Measurements from ENCODE around the gene JAG2. TPM values are rescaled to one million over a fixed set of nuclear protein-coding genes. Genes with fewer than 3 reads are reported as not detected.

JAG2 gene
- total RNA-seq, 1 experiment from 2014 or later, result 43.7 TPM

- no peaks in the 10 kb centered on the region for H3K4me1 ChIP-seq (ENCODE audit: control insufficient read depth, insufficient read depth, low read length)
- BruUV-seq (replicated peaks), result no TSS peak
- ATAC-seq, result no peak
- ChIA-PET CTCF (no interaction called here), POLR2A (no interaction called here)
- H3K4me3 ChIP-seq (ENCODE audit: low read depth in 2 of 2, low read length in 2 of 2), result no peak overlapping the region
- intact Hi-C loops (cut with micrococcal nuclease; ENCODE audit: unreplicated experiment) (no loop called here), in situ Hi-C loops (cut with HindIII; ENCODE audit: low pct_unique_long_range_greater_than_20kb, low sequenced_read_pairs) (no loop called here)
- no peaks in the 10 kb centered on the region for H3K36me3 ChIP-seq (ENCODE audit: control insufficient read depth, insufficient read depth, low read length)
- no peak for TF ChIP-seq POLR2AphosphoS5 (IDR thresholded peaks at IDR 0.05; ENCODE audit: low read depth, low read length)
- TF ChIP-seq SIN3A (IDR thresholded peaks at IDR 0.05; ENCODE audit: borderline replicate concordance, insufficient read depth, low read depth, low read length), result no peak
- no peak for TF ChIP-seq REST (IDR thresholded peaks at IDR 0.05; ENCODE audit: insufficient read depth in 1 of 2, low read depth in 2 of 2, low read length in 1 of 2)
- TF ChIP-seq TCF7L2 (IDR thresholded peaks at IDR 0.05; ENCODE audit: low read depth, low read length), result no peak
- no peak for TF ChIP-seq CTCF (IDR thresholded peaks at IDR 0.05)
- H3K9me3 ChIP-seq (ENCODE audit: control insufficient read depth, insufficient read depth, low read depth, low read length), result no peaks in the 10 kb centered on the region
- DNase-seq (ENCODE audit: low read depth, low spot score), result no peak
- no peaks in the 10 kb centered on the region for H3K27me3 ChIP-seq (ENCODE audit: control insufficient read depth, insufficient read depth, low read length)
- H3K27ac ChIP-seq (ENCODE audit: low read length), result no peak overlapping the region
Observed at GRCh38 chr14:105102893-105103292, 65.7 kb downstream of the JAG2 start.

GRCh38 chr14:105102361-105102870 lies 66.2 kb downstream of the JAG2 start:
- BruUV-seq (replicated peaks), result no TSS peak
- Histone ChIP-seq H3K9me3 (ENCODE audit: control insufficient read depth, insufficient read depth, low read depth, low read length) (no peaks in the 10 kb centered on the region), H3K4me1 (ENCODE audit: control insufficient read depth, insufficient read depth, low read length) (no peaks in the 10 kb centered on the region), H3K4me3 (ENCODE audit: low read depth in 2 of 2, low read length in 2 of 2) (no peak overlapping the region), H3K27ac (ENCODE audit: low read length) (no peak overlapping the region), H3K36me3 (ENCODE audit: control insufficient read depth, insufficient read depth, low read length) (no peaks in the 10 kb centered on the region), H3K27me3 (ENCODE audit: control insufficient read depth, insufficient read depth, low read length) (no peaks in the 10 kb centered on the region)
- intact Hi-C loops (cut with micrococcal nuclease; ENCODE audit: unreplicated experiment) (no loop called here), in situ Hi-C loops (cut with HindIII; ENCODE audit: low pct_unique_long_range_greater_than_20kb, low sequenced_read_pairs) (no loop called here)
- TF ChIP-seq POLR2AphosphoS5 (IDR thresholded peaks at IDR 0.05; ENCODE audit: low read depth, low read length) (no peak), TCF7L2 (IDR thresholded peaks at IDR 0.05; ENCODE audit: low read depth, low read length) (no peak), CTCF (IDR thresholded peaks at IDR 0.05) (no peak), REST (IDR thresholded peaks at IDR 0.05; ENCODE audit: insufficient read depth in 1 of 2, low read depth in 2 of 2, low read length in 1 of 2) (no peak), SIN3A (IDR thresholded peaks at IDR 0.05; ENCODE audit: borderline replicate concordance, insufficient read depth, low read depth, low read length) (no peak)
- no peak for ATAC-seq
- CTCF ChIA-PET, result no interaction called here
- POLR2A ChIA-PET, result no interaction called here
- DNase-seq (ENCODE audit: low read depth, low spot score), result no peak

Data from Panc1 (cell line).